Measurements from ENCODE around the gene IL1R1. TPM values are rescaled to one million over a fixed set of nuclear protein-coding genes. Genes with fewer than 3 reads are reported as not detected.

Gene IL1R1
- total RNA-seq, 1 experiment from 2014 or later: 23.5 TPM

DNA sequence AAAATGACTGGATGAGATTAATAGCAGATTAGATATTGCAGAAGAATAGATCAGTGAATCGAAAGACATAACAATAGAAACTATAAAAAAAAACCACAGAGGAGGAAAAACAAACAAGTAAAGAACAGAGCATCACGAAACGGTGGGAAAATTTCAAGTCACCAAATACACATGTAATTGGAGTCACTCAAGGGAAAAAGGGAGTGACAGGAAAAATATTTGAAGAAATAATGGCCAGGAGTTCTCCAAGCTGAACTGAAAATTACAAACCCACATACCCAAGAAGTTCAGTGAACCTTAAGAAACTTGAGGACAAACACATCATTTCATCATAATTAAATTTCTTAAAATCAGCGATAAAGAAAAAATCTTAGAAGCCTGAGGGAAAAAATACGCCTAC lies 11.0 kb upstream of the IL1R1 start:
- no peaks in the 10 kb centered on the region for H3K36me3 ChIP-seq (ENCODE audit: control insufficient read depth, insufficient read depth, low read length)
- no peaks in the 10 kb centered on the region for H3K4me1 ChIP-seq
- Mint-ChIP-seq H3K9me3 (ENCODE audit: unreplicated experiment) (peaks cover 24% of the 10 kb centered on the region), H3K4me1 (ENCODE audit: low read depth, unreplicated experiment) (peaks cover 7% of the 10 kb centered on the region), H3K27ac (ENCODE audit: unreplicated experiment) (no peak overlapping the region), H3K27me3 (ENCODE audit: insufficient read depth, unreplicated experiment) (no peaks in the 10 kb centered on the region), H3K36me3 (ENCODE audit: insufficient read depth, unreplicated experiment) (no peaks in the 10 kb centered on the region), H3K4me3 (ENCODE audit: unreplicated experiment) (no peak overlapping the region)
- H3K4me3 ChIP-seq (ENCODE audit: low read depth, low read length): no peak overlapping the region
- ChIA-PET POLR2A (interaction anchor here (0.5 kb wide), 1 partner anchor 1564 kb away, joined by 3 read pairs; no protein-coding TSS in a partner anchor), CTCF (no interaction called here)
- BruUV-seq (replicated peaks): no TSS peak
- TF ChIP-seq, protein P1, sequence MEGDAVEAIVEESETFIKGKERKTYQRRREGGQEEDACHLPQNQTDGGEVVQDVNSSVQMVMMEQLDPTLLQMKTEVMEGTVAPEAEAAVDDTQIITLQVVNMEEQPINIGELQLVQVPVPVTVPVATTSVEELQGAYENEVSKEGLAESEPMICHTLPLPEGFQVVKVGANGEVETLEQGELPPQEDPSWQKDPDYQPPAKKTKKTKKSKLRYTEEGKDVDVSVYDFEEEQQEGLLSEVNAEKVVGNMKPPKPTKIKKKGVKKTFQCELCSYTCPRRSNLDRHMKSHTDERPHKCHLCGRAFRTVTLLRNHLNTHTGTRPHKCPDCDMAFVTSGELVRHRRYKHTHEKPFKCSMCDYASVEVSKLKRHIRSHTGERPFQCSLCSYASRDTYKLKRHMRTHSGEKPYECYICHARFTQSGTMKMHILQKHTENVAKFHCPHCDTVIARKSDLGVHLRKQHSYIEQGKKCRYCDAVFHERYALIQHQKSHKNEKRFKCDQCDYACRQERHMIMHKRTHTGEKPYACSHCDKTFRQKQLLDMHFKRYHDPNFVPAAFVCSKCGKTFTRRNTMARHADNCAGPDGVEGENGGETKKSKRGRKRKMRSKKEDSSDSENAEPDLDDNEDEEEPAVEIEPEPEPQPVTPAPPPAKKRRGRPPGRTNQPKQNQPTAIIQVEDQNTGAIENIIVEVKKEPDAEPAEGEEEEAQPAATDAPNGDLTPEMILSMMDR (IDR thresholded peaks at IDR 0.05; ENCODE audit: insufficient read depth in 1 of 2, low read depth in 1 of 2, low read length in 1 of 2, severe bottlenecking in 1 of 2, unreplicated experiment in 1 of 2): no peak
- DNase-seq: no peak
- H3K27me3 ChIP-seq (replicated peaks; ENCODE audit: control insufficient read depth, insufficient read depth, low read length): no peaks in the 10 kb centered on the region
- intact Hi-C loops (cut with micrococcal nuclease; ENCODE audit: unreplicated experiment): no loop called here
- H3K9me3 ChIP-seq: no peaks in the 10 kb centered on the region

DNA sequence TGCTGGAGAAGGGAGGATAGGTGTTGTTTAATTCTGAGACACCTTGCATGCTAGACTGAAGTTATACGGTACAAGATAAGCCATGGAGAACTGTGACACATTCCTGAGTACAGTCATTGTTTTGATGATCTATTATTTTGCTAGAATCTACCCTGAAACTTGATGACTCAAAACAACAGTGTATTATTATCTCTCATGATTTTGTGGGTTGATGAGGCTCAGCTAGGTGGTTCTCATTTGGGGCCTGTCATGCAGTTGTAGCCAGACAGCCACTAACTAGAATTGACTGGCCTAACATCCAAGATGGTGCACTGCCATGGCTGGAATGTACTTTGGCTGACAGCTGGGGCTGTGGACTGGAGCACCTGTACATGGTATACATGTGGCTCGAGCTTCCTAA lies 5.4 kb upstream of the IL1R1 start:
- Histone ChIP-seq H3K9me3 (no peaks in the 10 kb centered on the region), H3K36me3 (ENCODE audit: control insufficient read depth, insufficient read depth, low read length) (no peaks in the 10 kb centered on the region), H3K4me1 (no peaks in the 10 kb centered on the region), H3K4me3 (ENCODE audit: low read depth, low read length) (no peak overlapping the region), H3K27me3 (replicated peaks; ENCODE audit: control insufficient read depth, insufficient read depth, low read length) (no peaks in the 10 kb centered on the region)
- intact Hi-C loops (cut with micrococcal nuclease; ENCODE audit: unreplicated experiment): no loop called here
- no TSS peak for BruUV-seq (replicated peaks)
- H3K9me3 Mint-ChIP-seq (ENCODE audit: unreplicated experiment): no peaks in the 10 kb centered on the region
- H3K4me1 Mint-ChIP-seq (ENCODE audit: low read depth, unreplicated experiment): peaks cover 6% of the 10 kb centered on the region
- TF ChIP-seq, protein P1 (IDR thresholded peaks at IDR 0.05; ENCODE audit: insufficient read depth in 1 of 2, low read depth in 1 of 2, low read length in 1 of 2, severe bottlenecking in 1 of 2, unreplicated experiment in 1 of 2): no peak
- no peaks in the 10 kb centered on the region for H3K36me3 Mint-ChIP-seq (ENCODE audit: insufficient read depth, unreplicated experiment)
- no peak overlapping the region for H3K4me3 Mint-ChIP-seq (ENCODE audit: unreplicated experiment)
- ChIA-PET CTCF (no interaction called here), POLR2A (no interaction called here)
- no peak overlapping the region for H3K27ac Mint-ChIP-seq (ENCODE audit: unreplicated experiment)
- no peaks in the 10 kb centered on the region for H3K27me3 Mint-ChIP-seq (ENCODE audit: insufficient read depth, unreplicated experiment)
- DNase-seq: no peak

DNA sequence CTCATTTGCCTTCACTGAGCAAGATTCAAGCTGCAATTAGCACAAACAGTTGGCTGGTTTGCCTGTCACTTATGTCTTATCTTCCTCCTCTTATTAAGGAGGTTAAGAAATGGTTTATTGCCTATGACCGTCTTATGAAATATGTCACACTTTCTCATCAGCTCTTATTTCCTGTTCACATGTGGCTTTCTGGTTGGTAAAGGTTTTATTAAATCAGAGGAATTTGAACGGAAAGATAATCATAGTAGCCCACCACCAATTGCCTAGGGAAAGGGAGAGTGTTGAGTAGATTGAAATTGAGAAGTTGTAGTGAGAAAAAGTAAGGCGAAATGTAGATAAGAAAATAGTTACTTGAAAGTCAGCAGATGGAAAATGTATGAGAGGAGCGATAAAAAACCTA lies 4.2 kb upstream of the IL1R1 start:
- H3K27ac Mint-ChIP-seq (ENCODE audit: unreplicated experiment): no peak overlapping the region

More for the DNA sequence above, 4.2 kb upstream of the IL1R1 start:
- H3K27me3 ChIP-seq (replicated peaks; ENCODE audit: control insufficient read depth, insufficient read depth, low read length): no peaks in the 10 kb centered on the region
- ChIA-PET POLR2A (no interaction called here), CTCF (no interaction called here)
- no peaks in the 10 kb centered on the region for H3K4me1 ChIP-seq
- H3K9me3 Mint-ChIP-seq (ENCODE audit: unreplicated experiment): no peaks in the 10 kb centered on the region
- peaks cover 6% of the 10 kb centered on the region for H3K4me1 Mint-ChIP-seq (ENCODE audit: low read depth, unreplicated experiment)
- H3K4me3 ChIP-seq (ENCODE audit: low read depth, low read length): no peak overlapping the region
- peaks cover 5% of the 10 kb centered on the region for H3K36me3 Mint-ChIP-seq (ENCODE audit: insufficient read depth, unreplicated experiment)
- H3K4me3 Mint-ChIP-seq (ENCODE audit: unreplicated experiment): no peak overlapping the region
- BruUV-seq (replicated peaks): no TSS peak
- TF ChIP-seq, protein P1 (IDR thresholded peaks at IDR 0.05; ENCODE audit: insufficient read depth in 1 of 2, low read depth in 1 of 2, low read length in 1 of 2, severe bottlenecking in 1 of 2, unreplicated experiment in 1 of 2): no peak
- H3K9me3 ChIP-seq: no peaks in the 10 kb centered on the region
- intact Hi-C loops (cut with micrococcal nuclease; ENCODE audit: unreplicated experiment): no loop called here
- H3K36me3 ChIP-seq (ENCODE audit: control insufficient read depth, insufficient read depth, low read length): no peaks in the 10 kb centered on the region
- DNase-seq: no peak
- no peaks in the 10 kb centered on the region for H3K27me3 Mint-ChIP-seq (ENCODE audit: insufficient read depth, unreplicated experiment)
